Embryonic facial prominence (tissue), 1 donor: ENCODE measurements around the gene SLC4A9.
"Not testable (repeated sequence)": the region's sequence is repeated elsewhere in the genome, so short reads cannot be mapped to it uniquely, and the experiment has no call there.

Experiments used
- DNase-seq: peaks from one replicate; pipeline ENCODE4 v3.0.0-alpha.2; 2016; ENCODE audit errors: extremely low spot score

Gene SLC4A9

GRCh38 chr5:140399979-140400729, 40.2 kb downstream of the SLC4A9 start:
- no peak for DNase-seq

- peak; percentile 94 for DNase-seq
Measured at GRCh38 chr5:140400730-140401361, 40.9 kb downstream of the SLC4A9 start.

GRCh38 chr5:140401362-140402257, 41.6 kb downstream of the SLC4A9 start, which contains the start of gene ANKHD1:
Gene ANKHD1 (plus strand): TSS chr5:140401833. CDS start chr5:140401968, 135 bp downstream.
- DNase-seq: peak; percentile 99

GRCh38 chr5:140402258-140403074, 42.5 kb downstream of the SLC4A9 start:
- peak; percentile 14 for DNase-seq

- no peak for DNase-seq
Measured at GRCh38 chr5:140403613-140404012, 43.6 kb downstream of the SLC4A9 start.

GRCh38 chr5:140408750-140409241, 48.8 kb downstream of the SLC4A9 start:
- no peak for DNase-seq

GRCh38 chr5:140413230-140413629, 53.2 kb downstream of the SLC4A9 start:
- no peak for DNase-seq

- DNase-seq: no peak
Measured at GRCh38 chr5:140417235-140417634, 57.2 kb downstream of the SLC4A9 start.

- no peak for DNase-seq
Measured at GRCh38 chr5:140418862-140419520, 59.0 kb downstream of the SLC4A9 start.

- DNase-seq: no peak
Measured at GRCh38 chr5:140420226-140420570, 60.2 kb downstream of the SLC4A9 start.

GRCh38 chr5:140420665-140421361, 60.8 kb downstream of the SLC4A9 start:
- DNase-seq: no peak

GRCh38 chr5:140421375-140421774, 61.4 kb downstream of the SLC4A9 start:
- DNase-seq: not testable (repeated sequence)

GRCh38 chr5:140423609-140424008, 63.6 kb downstream of the SLC4A9 start:
- no peak for DNase-seq

- no peak for DNase-seq
Measured at GRCh38 chr5:140424135-140424534, 64.1 kb downstream of the SLC4A9 start.
